HepG2 (cell line): ENCODE results near the gene MAST1. TPM values are rescaled to one million over a fixed set of nuclear protein-coding genes. Genes with fewer than 3 reads are reported as not detected.

Source experiments
- ARID4A ChIP-seq: sonication (generic); formaldehyde crosslinking; IDR thresholded peaks from 2 replicates; pipeline ENCODE4 v1.5.0; 2020; ENCODE audit warnings: mild to moderate bottlenecking, missing genetic modification reagents, borderline replicate concordance
- CEBPZ ChIP-seq: IDR thresholded peaks from 2 replicates; pipeline ENCODE4 v1.6.1; 2012; ENCODE audit warnings: low read length, improper control_type of control experiment
- CREBL2 ChIP-seq: sonication (generic); formaldehyde crosslinking; IDR thresholded peaks from 2 replicates; pipeline ENCODE4 v1.8.1; 2023; ENCODE audit warnings: missing genetic modification reagents, mild to moderate bottlenecking, borderline replicate concordance
- DNMT3B ChIP-seq: conservative IDR thresholded peaks from 2 replicates; pipeline ENCODE4 v1.6.1; 2016; ENCODE audit warnings: missing biosample characterization, control low read depth
- HBP1 ChIP-seq: IDR thresholded peaks from 2 replicates; pipeline ENCODE4 v1.6.1; 2016; ENCODE audit warnings: low read depth, control low read depth
- KDM3A ChIP-seq: IDR thresholded peaks from 2 replicates; pipeline ENCODE4 v1.6.1; 2018; ENCODE audit warnings: low read depth, missing compliant biosample characterization
- KDM5B ChIP-seq: sonication (generic); formaldehyde crosslinking; IDR thresholded peaks from 2 replicates; pipeline ENCODE4 v1.4.0; 2020; ENCODE audit warnings: missing genetic modification reagents, mild to moderate bottlenecking, borderline replicate concordance
- MED1 ChIP-seq: sonication (generic); formaldehyde crosslinking; IDR thresholded peaks from 2 replicates; pipeline ENCODE4 v1.4.0; 2020; ENCODE audit warnings: missing genetic modification reagents
- MIER2 ChIP-seq: IDR thresholded peaks from 2 replicates; pipeline ENCODE4 v1.6.1; 2016; ENCODE audit warnings: missing biosample characterization, missing genetic modification reagents
- POLR2G ChIP-seq: fragments of 200-400 bp; formaldehyde crosslinking; IDR thresholded peaks from 2 replicates; pipeline ENCODE4 v1.6.1; 2018; ENCODE audit warnings: mild to moderate bottlenecking, low read depth, low read length, moderate library complexity
- SRY ChIP-seq: sonication (generic); formaldehyde crosslinking; IDR thresholded peaks from 2 replicates; pipeline ENCODE4 v1.8.0; 2022; ENCODE audit warnings: mild to moderate bottlenecking, missing genetic modification reagents
- TBX3 ChIP-seq: fragments of 450-650 bp; IDR thresholded peaks from 2 replicates; pipeline ENCODE4 v1.6.1; 2017; ENCODE audit warnings: antibody characterized with exemption, mild to moderate bottlenecking, inconsistent platforms, borderline replicate concordance
- ZKSCAN8 ChIP-seq: IDR thresholded peaks from 2 replicates; pipeline ENCODE4 v1.6.1; 2016; ENCODE audit warnings: borderline replicate concordance, missing genetic modification reagents, missing compliant biosample characterization
- ZNF136 ChIP-seq: sonication (generic); formaldehyde crosslinking; IDR thresholded peaks from 2 replicates; pipeline ENCODE4 v1.8.1; 2022; ENCODE audit warnings: low read depth, mild to moderate bottlenecking, moderate library complexity, missing genetic modification reagents
- ZNF205 ChIP-seq: IDR thresholded peaks from 2 replicates; pipeline ENCODE4 v1.6.1; 2018; ENCODE audit warnings: missing biosample characterization, missing genetic modification reagents
- ZNF235 ChIP-seq: sonication (generic); formaldehyde crosslinking; IDR thresholded peaks from 2 replicates; pipeline ENCODE4 v1.8.1; 2023; ENCODE audit warnings: mild to moderate bottlenecking, missing genetic modification reagents, borderline replicate concordance
- ZNF510 ChIP-seq: sonication (generic); formaldehyde crosslinking; IDR thresholded peaks from 2 replicates; pipeline ENCODE4 v1.4.0; 2020; ENCODE audit warnings: low read depth, mild to moderate bottlenecking, missing genetic modification reagents
- ZNF749 ChIP-seq: sonication (generic); formaldehyde crosslinking; IDR thresholded peaks from 2 replicates; pipeline ENCODE4 v1.8.0; 2022; ENCODE audit warnings: mild to moderate bottlenecking, missing genetic modification reagents, moderate library complexity, borderline replicate concordance
- ZZZ3 ChIP-seq: sonication (generic); formaldehyde crosslinking; IDR thresholded peaks from 2 replicates; pipeline ENCODE4 v1.4.0; 2020; ENCODE audit warnings: missing genetic modification reagents, mild to moderate bottlenecking, borderline replicate concordance
- polyA plus RNA-seq, 8 experiments: library from polyadenylated mRNA; depleted of rRNA in 3 of 8; stranded (reverse) in 7 of 8; unstranded in 1 of 8; fragments of >200 nt; fragmentation: Illumina TruSeq in 4 of 8; extraction: Trizol in 4 of 8; gene quantifications; 2 replicates each; pipeline versions ENCODE4 v1.2.1 to v1.2.3, GENCODE V29; 2011 to 2016; ENCODE audit warnings: low read depth in 4 of 8, missing spikeins in 1 of 8, mixed read lengths in 1 of 8; ENCODE audit not compliant: insufficient read depth in 1 of 8
- total RNA-seq, 5 experiments: library from RNA; depleted of rRNA; stranded (reverse); fragments of >200 nt; fragmentation: Illumina TruSeq; extraction: Trizol; gene quantifications; 2 replicates each; pipeline ENCODE4 v1.2.3, GENCODE V29; 2016; ENCODE audit warnings: low read depth in 1 of 5

MAST1 gene
- total and polyA plus RNA-seq, 2 of the 13 experiments (the other 11 are each of a cell fraction or from before 2014, with no cell fraction given): 0.73 to 4.7 TPM

- TF ChIP-seq ARID4A (CRISPR knock-in tag) (peak; percentile 48; the same call in 1 of the 2 replicates), CEBPZ (no peak), SRY (CRISPR knock-in tag) (0 out of 2 replicates have a peak, but pooled peaks have one; percentile 45), MIER2 (no peak), KDM5B (CRISPR knock-in tag) (peak; percentile 19; the same call in 1 of the 2 replicates), ZNF235 (CRISPR knock-in tag) (no peak), MED1 (CRISPR knock-in tag) (no peak), POLR2G (no peak), ZNF205 (CRISPR knock-in tag) (0 out of 2 replicates have a peak, but pooled peaks have one; percentile 15), CREBL2 (CRISPR knock-in tag) (no peak), DNMT3B (CRISPR knock-in tag) (no peak), TBX3 (no peak), ZNF749 (CRISPR knock-in tag) (no peak), HBP1 (peak; percentile 60; the same call in 1 of the 2 replicates), ZZZ3 (CRISPR knock-in tag) (no peak), ZKSCAN8 (CRISPR knock-in tag) (peak; percentile 24; the same call in 1 of the 2 replicates), ZNF510 (0 out of 2 replicates have a peak, but pooled peaks have one; percentile 39), ZNF136 (no peak), KDM3A (CRISPR knock-in tag) (peak; percentile 86; the same call in 1 of the 2 replicates)
These were observed 9.1 kb downstream of the MAST1 start (continued) for GRCh38 chr19:12847159-12848139.
